Naive thymus-derived CD8-positive, alpha-beta T cell (primary cell): Measurements from ENCODE around the gene PTPN18. TPM values are rescaled to one million over a fixed set of nuclear protein-coding genes. Genes with fewer than 3 reads are reported as not detected.

Experiments used
- ATAC-seq, 2 donors: fragments of 150-1000 bp; cut with Tn5 transposase in 1 of 2; sonication (Bioruptor Pico), chemical (Tn5 transposase) in 1 of 2; 1 replicate in 1 of 2; 2 replicates in 1 of 2; pipeline ENCODE4 v1.10.0; 2021; ENCODE audit warnings: mild to moderate bottlenecking in 2 of 2, moderate library complexity in 2 of 2
- POLR2A ChIA-PET: fragments of 350-600 bp; sonication (Branson Sonifier 250); formaldehyde crosslinking; loops from one replicate; lab custom pipeline; 2021; ENCODE audit warnings: antibody characterized with exemption; lab: Charles Lee
- DNase-seq, 10 donors: peaks; one replicate each; pipeline versions ENCODE4 v3.0.0 to v3.0.0-alpha.2; 2020 to 2022
- H3K27ac Mint-ChIP-seq, 10 donors: one replicate each; pipeline ENCODE4 v1.8.0; 2020 to 2022; ENCODE audit warnings: mild to moderate bottlenecking in 10 of 10, mixed read lengths in 10 of 10, moderate library complexity in 4 of 10, inconsistent platforms in 1 of 10
- H3K27me3 Mint-ChIP-seq, 5 donors: one replicate each; pipeline ENCODE4 v1.8.0; 2021 to 2022; ENCODE audit warnings: mixed read lengths in 5 of 5
- H3K36me3 Mint-ChIP-seq, 3 donors: one replicate each; pipeline ENCODE4 v1.8.0; 2020 to 2022; ENCODE audit warnings: mixed read lengths in 3 of 3, mild to moderate bottlenecking in 2 of 3, inconsistent platforms in 1 of 3
- H3K4me1 Mint-ChIP-seq, 4 donors: one replicate each; pipeline ENCODE4 v1.8.0; 2021 to 2022; ENCODE audit warnings: mixed read lengths in 4 of 4
- H3K4me3 Mint-ChIP-seq, 10 donors: one replicate each; pipeline ENCODE4 v1.8.0; 2020 to 2022; ENCODE audit warnings: mild to moderate bottlenecking in 10 of 10, mixed read lengths in 10 of 10, moderate library complexity in 6 of 10, inconsistent platforms in 1 of 10
- H3K9me3 Mint-ChIP-seq, 9 donors: one replicate each; pipeline ENCODE4 v1.8.0; 2020 to 2022; ENCODE audit warnings: mixed read lengths in 9 of 9, mild to moderate bottlenecking in 3 of 9, inconsistent platforms in 1 of 9, moderate library complexity in 1 of 9
- polyA plus RNA-seq, 3 donors: library from polyadenylated mRNA; unstranded; fragments of 300-500 nt; fragmentation: Illumina TruSeq; gene quantifications; one replicate each; pipeline ENCODE4 v1.2.3, GENCODE V29; 2021
- total RNA-seq, 8 experiments: library from RNA in 2 of 8; stranded (reverse) in 2 of 8; gene quantifications; one replicate each; pipeline ENCODE4 v1.2.3 and lab custom pipeline; 2021 to 2026

PTPN18 gene
- total RNA-seq (10 to 100 TPM; 40.5 to 42.8 TPM), polyA plus RNA-seq (10 to 100 TPM; 33.7 to 47.5 (median 33.9) TPM), total RNA-seq (lab: John Stamatoyannopoulos, UW) (20.7 to 36.6 (median 29.0) reads per million in 6 experiments)

- H3K9me3 Mint-ChIP-seq, result peaks cover 0 to 2% (median 0%) of the 10 kb centered on the region in 9 donors
- H3K27ac Mint-ChIP-seq, result peak within 1 kb of the TSS in 9 of 10 donors; percentile 28 to 86 (median 71)
- no peaks in the 10 kb centered on the region for H3K27me3 Mint-ChIP-seq
- DNase-seq (peak in 9 of 10 donors; percentile 23 to 58 (median 50)), ATAC-seq (peak; percentile 86 to 91)
- no peaks in the 10 kb centered on the region for H3K36me3 Mint-ChIP-seq
- peak within 1 kb of the TSS; percentile 73 to 88 (median 83) for H3K4me3 Mint-ChIP-seq
- H3K4me1 Mint-ChIP-seq, result peaks cover 11 to 23% (median 13%) of the 10 kb centered on the region in 4 donors
- POLR2A ChIA-PET, result interaction anchor here (2.0 to 5.6 kb wide), 2 partner anchors 13 to 17 kb away, joined by 8 to 54 read pairs; partner anchors contain the start of gene IMP4
Observed at GRCh38 chr2:130355578-130356431, at the start of gene PTPN18. TSS of gene PTPN18 (plus strand) at chr2:130356056. CDS start at chr2:130356108, 52 bp downstream.

DNA sequence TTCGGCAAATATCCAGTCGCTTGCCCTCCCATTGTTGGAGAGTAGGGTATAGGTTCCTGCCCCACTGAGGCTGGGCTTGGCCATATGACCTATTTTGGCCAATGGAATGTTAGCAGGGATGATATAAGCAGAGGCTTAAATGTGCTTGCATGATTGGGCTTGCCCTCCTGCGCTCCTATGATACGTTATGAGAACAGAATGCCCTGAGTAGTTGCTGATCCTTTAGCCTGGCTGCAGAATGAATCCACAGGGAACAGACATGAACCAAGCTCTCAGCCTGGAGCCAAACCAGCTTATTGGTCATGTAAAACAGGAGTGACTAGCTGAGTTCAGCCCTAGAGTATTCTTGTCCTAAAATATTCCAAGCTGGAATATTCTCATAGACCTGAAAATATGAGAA is 48.0 kb upstream of the PTPN18 start:
- Mint-ChIP-seq H3K36me3 (no peaks in the 10 kb centered on the region), H3K4me3 (no peak overlapping the region), H3K9me3 (no peaks in the 10 kb centered on the region), H3K4me1 (no peaks in the 10 kb centered on the region), H3K27me3 (peaks cover 0 to 13% (median 4%) of the 10 kb centered on the region in 5 donors), H3K27ac (no peak overlapping the region)
- DNase-seq, result no peak
- POLR2A ChIA-PET, result no interaction called here
- no peak for ATAC-seq

- no peaks in the 10 kb centered on the region for H3K36me3 Mint-ChIP-seq
- DNase-seq (no peak), ATAC-seq (no peak)
- no peaks in the 10 kb centered on the region for H3K4me1 Mint-ChIP-seq
- H3K27ac Mint-ChIP-seq, result no peak overlapping the region
- H3K27me3 Mint-ChIP-seq, result peaks cover 2 to 16% (median 10%) of the 10 kb centered on the region in 5 donors
- POLR2A ChIA-PET, result no interaction called here
- no peak overlapping the region for H3K4me3 Mint-ChIP-seq
- no peaks in the 10 kb centered on the region for H3K9me3 Mint-ChIP-seq
Observed at GRCh38 chr2:130310881-130311280, 45.0 kb upstream of the PTPN18 start.

GRCh38 chr2:130313812-130314334 is 42.0 kb upstream of the PTPN18 start:
- H3K27me3 Mint-ChIP-seq, result peaks cover 2 to 18% (median 11%) of the 10 kb centered on the region in 5 donors

DNA sequence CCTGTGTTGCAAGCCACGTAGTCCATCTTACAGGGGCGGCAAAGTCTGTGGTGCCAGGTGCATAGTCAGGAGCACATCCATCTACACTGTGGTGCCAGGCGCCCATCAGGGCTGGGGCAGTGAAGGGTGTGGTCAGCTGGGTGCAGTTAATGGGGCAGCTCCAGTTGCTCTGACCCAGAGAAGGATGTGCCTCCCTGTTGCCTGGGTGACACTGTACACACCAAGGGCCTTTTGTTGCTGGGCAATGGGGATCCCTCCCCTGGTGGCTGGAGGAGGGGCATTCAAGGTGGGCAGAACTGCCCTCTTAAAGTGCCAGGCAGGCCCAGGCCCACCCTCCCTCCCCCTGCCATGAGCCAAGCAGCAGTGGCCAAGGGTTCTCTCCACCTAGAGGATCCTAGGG is 41.5 kb upstream of the PTPN18 start:
- Mint-ChIP-seq H3K27ac (no peak overlapping the region), H3K36me3 (no peaks in the 10 kb centered on the region), H3K9me3 (no peaks in the 10 kb centered on the region), H3K4me3 (no peak overlapping the region), H3K27me3 (peaks cover 3 to 23% (median 11%) of the 10 kb centered on the region in 5 donors), H3K4me1 (no peaks in the 10 kb centered on the region)
- ATAC-seq, result no peak
- DNase-seq, result no peak
- POLR2A ChIA-PET, result no interaction called here

More at GRCh38 chr2:130313812-130314334, 42.0 kb upstream of the PTPN18 start:
- DNase-seq (no peak), ATAC-seq (no peak)
- Mint-ChIP-seq H3K9me3 (no peaks in the 10 kb centered on the region), H3K36me3 (no peaks in the 10 kb centered on the region), H3K4me1 (no peaks in the 10 kb centered on the region), H3K4me3 (no peak overlapping the region), H3K27ac (no peak overlapping the region)
- POLR2A ChIA-PET, result no interaction called here

- no peak overlapping the region for H3K27ac Mint-ChIP-seq
- DNase-seq (no peak), ATAC-seq (no peak)
- peaks cover 8 to 33% (median 16%) of the 10 kb centered on the region in 5 donors for H3K27me3 Mint-ChIP-seq
- no peaks in the 10 kb centered on the region for H3K36me3 Mint-ChIP-seq
- H3K9me3 Mint-ChIP-seq, result no peaks in the 10 kb centered on the region
- POLR2A ChIA-PET, result no interaction called here
- no peak overlapping the region for H3K4me3 Mint-ChIP-seq
- H3K4me1 Mint-ChIP-seq, result no peaks in the 10 kb centered on the region
Observed at GRCh38 chr2:130316596-130316995, 39.3 kb upstream of the PTPN18 start.

DNA sequence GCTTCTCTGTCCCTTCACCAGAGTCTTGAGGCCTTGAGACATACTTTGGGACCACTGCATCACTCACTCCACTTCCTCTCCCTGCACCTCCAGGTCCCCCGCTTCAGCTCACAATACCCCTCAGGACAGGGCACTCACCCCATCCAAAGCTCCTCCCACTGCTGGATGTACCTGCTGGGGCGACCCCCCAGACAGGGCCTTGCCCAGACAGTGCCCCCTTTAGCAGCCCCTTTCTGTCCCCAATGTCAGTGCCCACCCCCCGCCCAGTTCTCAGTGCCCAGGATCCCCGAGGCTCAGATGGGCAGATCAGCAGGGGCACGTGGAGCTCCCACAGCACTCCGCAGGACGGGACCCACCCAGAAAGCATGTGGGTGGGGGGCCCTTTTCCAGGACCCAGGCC is 37.0 kb upstream of the PTPN18 start:
- POLR2A ChIA-PET, result interaction anchor here (0.7 kb wide), 1 partner anchor 24 kb away, joined by 3 read pairs; the partner anchor contains the start of gene IMP4
- Mint-ChIP-seq H3K36me3 (no peaks in the 10 kb centered on the region), H3K27me3 (peaks cover 9 to 44% (median 18%) of the 10 kb centered on the region in 5 donors), H3K4me1 (no peaks in the 10 kb centered on the region), H3K4me3 (no peak overlapping the region), H3K9me3 (no peaks in the 10 kb centered on the region), H3K27ac (no peak overlapping the region)
- ATAC-seq (no peak), DNase-seq (no peak)

GRCh38 chr2:130319536-130319935 is 36.3 kb upstream of the PTPN18 start:
- no peaks in the 10 kb centered on the region for H3K4me1 Mint-ChIP-seq
- no peak for ATAC-seq
- H3K4me3 Mint-ChIP-seq, result no peak overlapping the region
- DNase-seq, result no peak
- no peaks in the 10 kb centered on the region for H3K9me3 Mint-ChIP-seq
- POLR2A ChIA-PET, result no interaction called here
- peaks cover 9 to 47% (median 23%) of the 10 kb centered on the region in 5 donors for H3K27me3 Mint-ChIP-seq
- no peaks in the 10 kb centered on the region for H3K36me3 Mint-ChIP-seq
- no peak overlapping the region for H3K27ac Mint-ChIP-seq

DNA sequence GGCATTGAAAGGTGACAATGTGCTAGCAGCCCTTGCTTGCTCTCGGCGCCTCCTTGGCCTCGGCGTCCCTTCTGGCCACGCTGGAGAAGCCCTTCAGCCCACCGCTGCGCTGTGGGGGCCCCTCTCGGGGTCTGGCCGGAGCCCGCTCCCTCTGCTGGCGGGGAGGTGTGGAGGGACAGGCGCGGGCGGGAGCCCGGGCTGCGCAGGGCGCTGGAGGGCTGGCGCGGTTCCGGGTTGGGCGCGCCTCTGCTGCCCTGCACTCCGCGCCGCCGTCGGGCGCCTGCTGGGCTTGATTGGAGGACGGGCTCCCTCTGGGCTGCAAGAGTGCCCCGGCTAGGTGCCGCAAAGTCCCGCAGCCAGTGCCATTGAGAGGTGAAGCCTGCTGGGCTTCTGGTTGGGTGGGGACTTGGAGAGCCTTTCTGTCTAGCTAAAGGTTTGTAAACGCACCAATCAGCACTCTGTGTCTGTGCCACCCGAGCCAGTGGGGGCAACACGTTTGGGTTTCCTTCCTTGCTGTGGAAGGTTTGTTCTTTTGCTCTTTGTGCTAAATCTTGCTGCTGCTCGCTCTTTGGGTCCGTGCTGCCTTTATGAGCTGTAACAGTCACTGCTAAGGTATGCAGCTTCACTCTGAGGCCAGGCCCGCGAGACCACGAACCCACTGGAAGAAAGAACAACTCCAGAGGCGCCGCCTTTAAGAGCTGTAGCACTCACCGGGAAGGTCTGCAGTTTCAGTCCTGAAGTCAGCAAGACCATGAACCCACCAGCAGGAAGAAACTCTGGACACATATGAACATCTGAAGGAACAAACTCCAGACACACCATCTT is 27.9 kb upstream of the PTPN18 start:
- POLR2A ChIA-PET, result no interaction called here
- Mint-ChIP-seq H3K27ac (no peak overlapping the region), H3K4me3 (no peak overlapping the region), H3K9me3 (no peaks in the 10 kb centered on the region), H3K36me3 (no peaks in the 10 kb centered on the region), H3K27me3 (peaks cover 25 to 63% (median 41%) of the 10 kb centered on the region in 5 donors), H3K4me1 (peaks cover 0 to 6% (median 2%) of the 10 kb centered on the region in 4 donors)
- ATAC-seq (no peak), DNase-seq (no peak)

DNA sequence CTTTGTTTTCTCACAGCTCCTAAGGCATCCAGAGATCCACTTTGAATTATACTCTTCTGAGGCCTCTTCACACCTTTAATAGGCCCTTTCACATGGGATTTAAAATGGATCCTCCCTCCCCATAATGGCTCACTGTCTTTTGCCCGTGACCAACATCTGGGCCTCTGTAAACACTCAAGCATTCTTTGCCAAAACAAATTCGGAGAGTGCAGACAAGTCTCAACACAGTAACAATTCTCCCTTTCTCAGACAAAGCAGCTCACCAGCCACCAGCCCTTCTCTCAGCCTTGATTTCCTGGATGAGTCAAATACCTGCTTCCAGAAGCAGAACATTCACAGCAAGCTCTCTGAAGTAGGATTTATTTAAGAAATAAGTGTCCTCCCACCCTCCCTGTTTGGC is 27.1 kb upstream of the PTPN18 start:
- no peak overlapping the region for H3K4me3 Mint-ChIP-seq
- no peak for ATAC-seq
- H3K36me3 Mint-ChIP-seq, result no peaks in the 10 kb centered on the region
- no peak for DNase-seq
- no peak overlapping the region for H3K27ac Mint-ChIP-seq
- peaks cover 0 to 6% (median 2%) of the 10 kb centered on the region in 4 donors for H3K4me1 Mint-ChIP-seq
- H3K9me3 Mint-ChIP-seq, result no peaks in the 10 kb centered on the region
- H3K27me3 Mint-ChIP-seq, result peaks cover 25 to 57% (median 42%) of the 10 kb centered on the region in 5 donors
- POLR2A ChIA-PET, result no interaction called here

DNA sequence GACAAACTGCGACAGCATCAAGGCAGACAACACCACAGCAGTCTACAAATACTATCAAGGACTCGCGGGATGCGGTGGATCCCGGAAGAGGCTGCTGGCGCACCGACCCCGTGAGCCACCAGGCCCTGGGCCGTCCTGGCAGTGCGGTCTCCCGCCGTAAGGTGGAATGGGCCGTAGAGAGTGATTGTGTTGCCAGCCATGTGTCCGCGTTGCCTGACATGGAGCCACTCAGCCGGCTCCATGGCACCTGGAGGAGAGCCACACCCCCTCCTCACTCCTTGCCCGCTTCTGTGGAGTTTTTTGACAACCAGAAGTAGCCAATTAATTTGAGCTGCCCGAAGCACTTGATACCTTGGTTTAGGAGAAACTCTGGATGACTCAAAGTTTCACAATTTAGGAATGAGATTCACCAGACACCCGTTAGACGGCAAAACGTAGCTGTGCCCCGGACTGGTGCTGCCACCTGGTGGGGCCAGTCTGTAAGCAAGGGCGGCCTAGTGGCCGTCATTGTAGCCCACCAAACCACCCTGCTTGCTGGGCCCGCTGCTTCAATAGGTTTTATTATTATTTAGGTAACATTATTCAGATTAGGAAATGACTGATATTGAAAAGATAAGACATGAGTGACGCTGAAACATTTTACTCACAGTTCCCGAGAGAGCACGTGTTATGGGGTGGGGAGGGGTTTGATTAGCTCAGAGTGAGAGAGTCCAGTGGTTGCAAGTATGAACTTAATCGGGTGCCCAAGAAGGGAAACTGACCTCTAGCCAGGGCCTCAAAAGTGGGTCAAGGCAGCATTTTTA is 23.4 kb upstream of the PTPN18 start:
- H3K4me3 Mint-ChIP-seq, result peak overlapping the region in 7 of 10 donors; percentile 26 to 70 (median 55)
- H3K9me3 Mint-ChIP-seq, result no peaks in the 10 kb centered on the region
- H3K4me1 Mint-ChIP-seq, result peaks cover 0 to 6% (median 2%) of the 10 kb centered on the region in 4 donors
- ATAC-seq (peak; percentile 89 to 97), DNase-seq (peak; percentile 47 to 83 (median 62))
- peaks cover 19 to 35% (median 25%) of the 10 kb centered on the region in 5 donors for H3K27me3 Mint-ChIP-seq
- peaks cover 0 to 5% (median 0%) of the 10 kb centered on the region in 3 donors for H3K36me3 Mint-ChIP-seq
- POLR2A ChIA-PET, result interaction anchor here (2.0 to 2.6 kb wide), 2 partner anchors 10 to 151 kb away, joined by 7 to 14 read pairs; partner anchors contain the start of genes IMP4, MZT2B and SMPD4
- peak overlapping the region in 2 of 10 donors; percentile 17 to 38 for H3K27ac Mint-ChIP-seq
